NCI-H187 (cell line): ENCODE data around the gene ZNF526.

ENCODE experiments used
- DNase-seq, 2 experiments: peaks; one replicate each; lab custom pipeline; 2025; lab: John Stamatoyannopoulos, UW

ZNF526 gene

DNA sequence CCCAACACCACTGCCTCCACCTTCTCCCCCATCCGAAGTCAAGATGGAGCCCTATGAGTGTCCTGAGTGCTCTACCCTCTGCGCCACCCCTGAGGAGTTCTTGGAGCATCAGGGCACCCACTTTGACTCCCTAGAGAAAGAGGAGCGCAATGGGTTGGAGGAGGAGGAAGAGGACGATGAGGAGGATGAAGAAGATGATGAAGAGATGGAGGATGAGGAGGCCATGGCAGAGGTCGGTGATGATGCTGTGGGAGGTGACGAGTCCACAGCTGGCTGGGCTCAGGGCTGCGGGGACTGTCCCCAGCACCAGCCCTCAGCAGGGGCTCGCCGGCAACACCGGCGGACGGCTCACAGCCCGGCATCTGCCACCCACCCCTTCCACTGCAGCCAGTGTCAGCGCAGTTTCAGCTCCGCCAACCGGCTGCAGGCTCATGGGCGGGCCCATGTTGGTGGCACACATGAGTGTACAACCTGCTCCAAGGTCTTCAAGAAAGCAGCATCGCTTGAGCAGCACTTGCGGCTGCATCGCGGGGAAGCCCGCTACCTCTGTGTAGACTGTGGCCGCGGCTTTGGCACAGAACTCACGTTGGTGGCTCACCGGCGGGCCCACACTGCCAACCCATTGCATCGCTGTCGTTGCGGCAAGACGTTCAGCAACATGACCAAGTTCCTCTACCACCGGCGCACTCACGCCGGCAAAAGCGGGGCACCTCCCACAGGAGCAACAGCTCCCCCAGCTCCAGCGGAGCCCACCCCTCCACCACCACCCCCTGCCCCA, 5.0 kb downstream of the ZNF526 start:
- DNase-seq = no peak

DNA sequence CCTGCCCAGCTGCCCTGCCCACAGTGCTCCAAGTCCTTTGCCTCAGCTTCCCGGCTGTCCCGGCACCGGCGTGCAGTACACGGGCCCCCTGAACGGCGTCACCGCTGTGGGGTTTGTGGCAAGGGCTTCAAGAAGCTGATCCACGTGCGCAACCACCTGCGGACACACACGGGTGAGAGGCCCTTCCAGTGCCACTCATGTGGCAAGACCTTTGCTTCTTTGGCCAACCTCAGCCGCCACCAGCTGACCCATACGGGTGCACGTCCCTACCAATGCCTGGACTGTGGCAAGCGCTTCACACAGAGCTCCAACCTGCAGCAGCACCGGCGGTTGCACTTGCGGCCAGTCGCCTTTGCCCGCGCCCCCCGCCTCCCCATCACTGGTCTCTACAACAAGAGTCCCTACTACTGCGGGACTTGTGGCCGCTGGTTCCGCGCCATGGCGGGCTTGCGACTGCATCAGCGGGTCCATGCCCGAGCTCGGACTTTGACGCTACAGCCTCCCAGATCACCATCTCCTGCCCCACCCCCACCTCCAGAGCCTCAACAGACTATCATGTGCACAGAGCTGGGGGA, 5.7 kb downstream of the ZNF526 start:
- DNase-seq = no peak

DNA sequence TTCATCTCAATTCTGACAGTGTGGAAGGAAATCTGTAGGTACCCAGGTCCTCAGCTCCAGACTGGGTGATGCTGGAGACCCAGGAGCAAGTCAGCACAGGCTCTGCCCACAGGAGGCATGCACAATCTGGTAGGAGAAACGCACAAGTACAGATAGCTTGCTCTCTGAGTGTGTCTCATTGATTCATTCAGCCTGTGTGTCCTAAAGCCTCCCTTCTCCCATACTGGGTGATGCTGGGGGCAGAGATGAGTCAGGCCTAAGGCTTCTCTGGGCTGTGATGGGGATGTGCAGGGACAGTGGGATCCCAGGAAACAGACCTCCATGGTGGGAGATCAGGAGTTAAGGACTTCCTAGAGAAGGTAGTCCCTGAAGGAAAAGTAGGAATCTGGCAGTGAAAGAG, 6.8 kb downstream of the ZNF526 start:
- no peak for DNase-seq

DNA sequence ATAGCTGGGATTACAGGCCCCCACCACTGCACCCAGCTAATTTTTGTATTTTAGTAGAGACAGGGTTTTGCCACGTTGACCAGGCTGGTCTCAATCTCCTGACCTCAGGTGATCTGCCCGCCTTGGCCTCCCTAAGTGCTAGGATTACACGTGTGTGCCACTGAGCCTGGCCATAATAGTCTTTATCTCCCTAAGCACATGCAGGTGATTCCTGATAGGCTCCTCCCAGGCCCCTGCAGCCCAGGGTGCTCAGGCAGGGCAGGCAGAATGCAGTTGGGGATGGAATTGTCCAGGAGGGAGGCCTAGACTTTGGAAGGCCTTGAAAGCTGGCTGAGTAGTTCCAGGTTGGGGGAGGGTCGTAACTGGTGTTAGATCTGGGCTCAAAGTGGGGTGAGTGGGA, 8.5 kb downstream of the ZNF526 start:
- DNase-seq = no peak

DNA sequence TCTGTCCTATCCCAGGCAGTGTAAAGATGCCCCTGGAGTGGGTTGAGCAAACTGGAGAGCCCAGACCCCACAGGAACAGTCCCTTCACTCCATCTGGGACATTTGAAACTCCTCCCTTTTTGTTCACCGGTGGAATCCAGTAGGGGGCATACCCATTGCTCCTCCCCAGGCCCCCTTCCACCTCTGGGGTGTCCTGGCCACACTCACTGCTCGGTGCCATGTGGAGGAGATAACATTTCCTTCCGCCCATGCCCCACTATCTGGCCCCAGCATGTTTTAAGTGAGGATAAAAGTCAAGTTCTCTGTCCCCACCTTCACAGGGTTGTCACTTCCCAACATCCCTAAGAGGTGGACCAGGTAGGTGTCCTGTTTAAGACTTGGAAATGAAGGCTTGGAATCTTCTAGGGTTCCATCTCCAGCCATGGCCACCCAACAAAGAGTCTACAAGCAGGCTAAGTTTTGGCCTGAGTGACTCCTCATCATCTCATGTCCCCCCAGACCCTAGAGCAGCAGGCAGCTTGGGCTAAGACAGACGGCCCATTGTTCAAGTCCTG, 9.3 kb downstream of the ZNF526 start:
- DNase-seq = no peak

DNA sequence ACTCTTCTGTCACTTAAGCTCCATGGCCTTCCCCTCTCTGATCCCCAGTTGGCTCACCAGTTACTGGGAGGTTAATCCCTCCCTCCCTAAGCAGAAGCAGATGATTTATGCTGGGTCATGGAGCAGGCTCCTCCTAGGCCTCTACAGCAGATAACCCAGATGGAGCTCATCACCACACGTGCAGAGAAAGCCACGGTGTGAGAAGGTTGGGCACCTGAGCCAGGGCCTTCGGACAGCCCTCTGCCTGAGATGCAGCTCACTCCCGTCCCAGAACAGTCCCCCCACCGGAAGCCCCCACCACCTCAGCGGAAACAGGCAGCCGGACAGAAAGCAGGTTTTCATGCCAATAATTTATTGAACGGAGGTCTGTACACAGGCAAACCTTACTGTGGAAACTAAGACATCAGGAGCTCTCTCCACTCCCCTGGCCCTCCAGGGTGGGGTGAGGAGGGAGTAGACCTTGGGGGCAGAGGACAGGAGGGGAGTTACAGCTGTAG, 9.8 kb downstream of the ZNF526 start:
- no peak for DNase-seq

DNA sequence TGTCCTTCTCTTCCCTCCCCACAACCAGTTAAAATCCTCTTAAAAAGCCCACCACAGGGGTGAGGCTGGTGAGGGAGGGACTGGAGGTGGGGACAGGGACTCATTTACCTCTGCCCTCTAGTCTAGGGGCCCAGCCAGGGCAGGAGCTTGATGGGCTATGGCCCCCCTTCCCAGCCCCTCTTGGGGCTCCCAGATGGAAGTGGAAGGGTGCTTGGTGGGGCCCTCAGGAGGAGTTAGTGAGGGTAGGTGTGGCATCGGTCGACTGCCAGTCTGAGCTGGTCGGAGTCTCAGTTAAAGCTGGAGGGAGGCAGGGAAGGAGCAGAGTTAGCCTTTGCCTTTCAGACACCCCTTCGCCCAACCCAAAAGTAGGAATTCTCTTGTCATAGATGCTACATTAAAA, 10.5 kb downstream of the ZNF526 start:
- no peak for DNase-seq

DNA sequence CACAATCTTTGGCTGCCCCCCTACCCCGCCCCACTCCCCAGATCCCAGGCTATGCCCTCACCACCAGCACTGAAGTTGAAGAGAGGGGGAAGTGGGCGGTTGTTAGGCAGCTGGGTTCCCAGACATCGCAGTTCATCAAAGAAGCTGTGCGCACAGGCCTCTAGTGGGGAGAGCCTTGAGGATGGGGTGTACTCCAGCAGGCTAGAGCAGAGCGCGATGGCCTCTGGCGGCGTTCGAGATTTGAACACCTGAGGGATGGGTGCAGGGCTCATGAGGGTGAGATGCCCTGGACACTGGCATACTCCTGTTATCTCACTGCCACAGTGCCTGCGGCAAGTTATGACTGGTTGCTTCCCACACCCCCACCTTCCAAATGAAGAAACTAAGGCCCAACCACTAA, 12.3 kb downstream of the ZNF526 start:
- DNase-seq = no peak

DNA sequence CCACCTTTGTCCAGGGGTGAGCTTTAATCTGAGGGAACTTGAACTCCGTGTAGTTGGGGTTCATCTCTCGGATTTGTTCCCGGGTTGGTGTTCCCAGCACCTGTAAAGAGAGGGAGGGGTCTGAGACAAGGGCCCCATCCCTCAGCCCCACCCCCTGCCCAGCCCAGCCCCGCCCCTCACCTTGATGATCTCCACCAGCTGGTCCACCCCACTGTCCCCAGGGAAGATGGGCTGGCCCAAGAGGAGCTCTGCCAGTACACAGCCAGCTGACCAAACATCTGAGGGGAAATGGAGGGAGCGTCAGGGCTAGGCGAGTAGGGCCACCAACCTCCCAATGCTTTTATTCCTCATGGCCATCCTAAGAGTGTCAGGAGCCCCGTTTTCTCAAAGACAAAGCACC, 13.0 kb downstream of the ZNF526 start:
- DNase-seq = no peak

DNA sequence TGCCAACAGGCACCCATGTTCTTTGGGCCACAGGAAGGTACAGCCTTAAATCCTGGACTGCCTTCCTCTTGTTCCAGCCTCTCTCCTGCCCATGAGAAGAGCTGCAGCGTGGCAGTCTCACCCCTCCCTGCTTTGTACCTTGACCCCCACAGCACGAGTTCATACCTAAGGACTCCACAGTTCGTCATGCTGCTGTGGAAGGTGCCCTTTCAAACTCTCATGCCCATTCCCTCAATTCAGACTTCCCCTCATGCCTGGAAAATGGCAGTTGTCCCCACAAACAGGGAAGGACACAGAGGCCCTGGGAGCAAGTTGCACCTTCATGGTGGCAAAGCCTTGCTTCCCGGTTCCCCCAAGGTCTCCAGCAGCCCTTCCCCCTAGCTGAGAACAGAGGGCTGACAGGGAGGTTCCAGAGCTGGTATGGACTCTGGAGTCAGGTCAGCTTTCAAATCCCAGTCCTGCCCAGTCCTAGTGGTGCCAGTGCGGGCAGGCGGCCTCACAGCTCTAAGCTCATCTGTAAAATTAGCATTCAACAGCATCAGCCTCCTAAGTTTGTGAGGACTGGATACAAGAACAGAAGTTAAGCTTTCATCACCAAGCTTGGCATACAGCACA, 13.7 kb downstream of the ZNF526 start:
- DNase-seq = no peak

DNA sequence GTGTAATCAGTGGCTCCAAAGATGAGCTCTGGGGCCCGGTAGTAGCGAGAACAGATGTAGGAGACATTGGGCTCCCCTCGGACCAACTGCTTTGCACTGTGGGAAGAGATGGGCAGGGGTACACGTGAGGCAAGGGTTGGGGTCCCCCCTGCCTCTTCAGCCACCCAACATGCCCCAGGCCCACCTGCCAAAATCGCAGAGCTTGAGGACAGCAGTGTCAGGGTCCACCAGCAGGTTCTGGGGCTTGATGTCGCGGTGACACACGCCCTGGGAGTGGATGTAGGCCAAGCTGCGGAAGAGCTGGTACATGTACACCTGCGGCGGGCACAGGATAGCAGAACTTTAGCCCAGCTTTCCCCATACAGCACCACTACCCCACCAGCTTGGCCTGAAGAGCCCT, 14.3 kb downstream of the ZNF526 start:
- no peak for DNase-seq

DNA sequence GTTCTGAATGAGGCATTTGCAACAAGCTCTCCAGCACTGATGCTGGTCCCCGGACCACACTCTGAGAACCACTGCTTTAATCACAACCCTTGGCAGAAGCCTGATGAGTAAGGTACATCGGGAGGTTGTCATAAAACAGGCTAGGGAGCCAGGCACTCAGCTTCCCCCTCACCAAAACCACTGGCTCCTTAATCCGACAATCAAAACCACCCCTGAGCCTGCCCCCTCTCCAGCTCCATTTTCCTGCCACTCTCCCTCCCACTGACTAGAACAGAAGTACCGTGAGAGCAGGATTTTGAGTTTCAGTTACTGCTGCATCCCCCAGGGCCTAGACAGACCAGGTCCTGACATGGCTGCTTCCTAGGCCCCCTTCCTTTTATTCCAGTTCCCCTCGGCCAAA, 15.1 kb downstream of the ZNF526 start:
- no peak for DNase-seq

DNA sequence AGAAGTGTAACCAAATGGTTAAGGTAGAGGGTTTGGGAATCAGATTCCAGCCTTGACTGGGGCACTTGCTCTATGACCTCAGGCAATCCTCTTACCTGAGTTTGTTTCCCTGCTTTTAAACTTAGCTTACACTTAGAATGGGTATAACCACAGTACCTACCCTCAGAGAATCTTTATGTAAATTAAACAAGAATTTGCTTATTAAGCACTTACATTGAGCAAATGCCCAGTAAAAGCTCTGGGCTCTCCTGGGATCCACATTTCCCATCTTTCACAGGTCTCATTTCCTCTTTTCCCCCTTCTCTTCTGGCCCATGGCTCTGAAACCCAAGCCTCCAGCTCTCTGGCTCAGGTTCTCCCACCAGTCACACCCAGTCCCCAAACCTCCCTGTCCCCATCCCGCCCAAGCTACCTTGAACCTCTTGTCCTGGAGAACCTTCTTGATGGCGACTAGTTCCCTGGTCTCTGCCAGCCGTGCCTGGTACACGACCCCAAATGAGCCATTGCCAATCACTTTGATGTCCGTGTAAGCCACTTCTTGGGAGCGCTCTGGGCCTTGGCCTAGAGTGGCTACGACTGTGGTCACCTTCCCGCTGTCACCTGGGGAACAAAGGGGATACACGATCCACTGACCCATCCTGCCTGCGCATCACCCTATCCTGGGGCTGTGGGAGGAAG, 19.6 kb downstream of the ZNF526 start:
- no peak for DNase-seq

DNA sequence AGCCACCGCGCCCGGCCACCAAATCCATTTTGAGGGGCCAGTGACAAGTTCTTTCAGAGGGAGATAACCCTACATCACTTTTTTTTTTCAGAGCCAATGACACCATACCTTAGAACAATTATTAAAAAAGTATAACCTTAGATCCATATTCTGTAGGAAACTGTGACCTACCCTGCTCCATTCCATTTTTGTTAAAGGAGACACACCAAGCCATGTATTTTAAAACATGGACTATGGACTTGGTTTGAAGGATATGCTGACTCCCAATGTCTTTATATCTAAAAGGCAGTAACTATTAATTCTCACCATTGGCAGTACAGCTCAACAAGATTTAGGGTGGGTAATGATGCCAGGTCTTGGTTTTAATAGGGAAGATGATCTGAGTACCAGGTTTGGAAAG, 21.2 kb downstream of the ZNF526 start:
- no peak for DNase-seq

DNA sequence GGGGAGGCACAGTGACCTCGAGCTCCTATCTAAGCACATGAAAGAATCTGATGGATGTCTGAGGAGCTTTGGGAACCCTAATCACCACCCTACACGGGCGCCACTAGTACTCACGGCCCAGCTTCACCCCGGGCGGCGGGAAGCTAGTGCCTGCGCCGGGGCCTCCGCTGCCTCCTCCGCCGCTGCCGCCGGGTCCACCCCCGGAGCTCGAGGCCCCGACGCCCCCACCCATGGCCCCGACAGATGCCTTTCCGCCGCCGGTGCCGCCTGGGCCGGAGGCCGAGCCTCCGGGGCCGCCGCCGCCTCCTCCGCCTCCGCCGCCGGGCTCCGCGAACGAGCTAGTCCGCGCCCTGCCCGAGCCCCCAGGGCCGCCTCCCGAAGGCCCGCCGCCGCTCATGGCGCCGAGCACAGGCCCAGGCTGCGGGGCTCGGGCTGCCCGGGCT, 22.0 kb downstream of the ZNF526 start:
- DNase-seq = no peak

DNA sequence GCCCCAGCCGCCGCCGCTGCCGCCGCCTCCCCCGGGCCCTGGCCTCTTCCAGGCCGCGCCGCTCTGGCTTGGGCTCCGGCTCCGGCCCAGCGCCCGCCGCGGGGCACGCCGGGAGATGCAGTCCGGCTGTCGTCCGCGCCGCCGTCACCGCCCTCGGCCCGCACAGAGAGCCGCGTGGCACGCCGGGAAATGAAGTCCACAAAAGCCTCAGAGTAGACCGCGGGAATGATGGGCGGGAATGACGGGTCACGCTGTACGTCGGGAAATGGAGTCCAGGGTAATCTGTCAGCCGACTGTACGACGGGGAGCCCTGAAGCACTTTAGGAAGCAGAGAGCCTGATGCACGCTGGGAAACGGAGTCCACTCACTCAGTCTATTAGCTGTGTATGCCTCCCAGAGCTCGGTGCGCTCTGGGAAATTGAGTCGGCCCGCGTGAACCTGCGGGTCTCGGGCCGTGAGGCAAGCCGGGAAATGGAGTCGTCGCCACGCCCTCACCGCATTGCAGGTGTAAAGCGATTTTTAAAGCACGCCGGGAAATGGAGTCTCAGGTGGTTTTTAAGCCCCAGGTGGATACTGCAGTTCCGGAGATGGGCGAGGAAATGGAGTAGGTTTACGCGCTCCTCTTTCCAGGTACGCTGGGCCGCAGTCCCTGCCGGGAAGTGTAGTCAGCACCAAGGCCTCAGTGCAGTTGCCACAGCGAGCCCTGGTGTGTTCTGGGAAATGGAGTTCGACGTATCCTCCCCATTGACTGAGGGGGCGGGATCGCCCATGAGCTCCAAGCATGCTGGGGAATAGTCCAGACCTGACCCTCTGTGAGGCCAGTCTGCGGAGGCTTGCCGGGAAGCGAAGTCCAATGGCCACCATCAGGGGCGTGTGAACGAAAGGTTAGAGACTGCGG, 22.6 kb downstream of the ZNF526 start, which contains the start of gene GSK3A:
GSK3A (minus strand) TSS at position 91 of the 898 bp plus-strand sequence. CDS start 137 bp downstream, outside the sequence.
- DNase-seq = peak; percentile 100

DNA sequence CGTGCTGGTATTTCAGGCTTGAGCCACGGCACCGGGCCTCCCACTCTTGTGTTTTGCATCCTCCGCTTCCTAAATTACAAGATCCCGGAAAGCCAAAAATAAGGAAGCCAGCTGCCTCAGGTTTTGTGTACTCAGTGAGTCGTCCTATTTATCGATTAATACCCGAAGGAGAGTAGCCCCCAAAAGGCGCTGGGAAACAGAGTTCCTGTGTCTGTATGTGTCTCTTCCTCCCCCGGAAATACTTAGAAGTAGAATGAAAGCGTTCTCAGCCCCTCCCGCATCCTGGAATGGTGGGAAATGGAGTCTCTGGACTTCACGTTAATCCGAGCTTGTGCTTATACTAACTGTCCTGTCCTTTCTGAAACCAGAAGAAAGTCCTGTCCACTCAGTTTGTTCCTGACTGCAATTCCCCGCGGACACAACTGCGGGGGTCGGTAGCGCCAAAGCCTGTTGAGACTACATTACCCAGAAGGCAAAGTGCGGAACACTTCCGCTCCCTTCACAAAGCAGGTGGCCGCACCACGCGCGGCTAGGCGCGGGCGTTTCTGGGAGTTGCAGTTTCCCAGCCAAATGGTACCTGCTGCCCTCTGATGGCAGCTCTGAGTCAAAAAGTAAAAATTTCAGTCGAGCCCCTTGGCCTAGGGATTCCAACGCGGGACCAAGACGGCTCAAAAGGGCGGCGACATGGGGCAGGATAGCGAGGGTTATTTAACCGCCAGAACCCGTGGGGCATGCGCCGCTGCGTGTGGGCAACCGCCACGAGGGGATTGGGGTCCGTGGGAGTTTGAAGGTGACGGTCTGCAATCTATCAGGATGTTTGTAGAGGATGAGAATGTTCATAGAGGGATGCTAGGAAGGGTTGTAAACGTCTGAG, 24.5 kb downstream of the ZNF526 start:
- DNase-seq = peak; percentile 88 to 90

DNA sequence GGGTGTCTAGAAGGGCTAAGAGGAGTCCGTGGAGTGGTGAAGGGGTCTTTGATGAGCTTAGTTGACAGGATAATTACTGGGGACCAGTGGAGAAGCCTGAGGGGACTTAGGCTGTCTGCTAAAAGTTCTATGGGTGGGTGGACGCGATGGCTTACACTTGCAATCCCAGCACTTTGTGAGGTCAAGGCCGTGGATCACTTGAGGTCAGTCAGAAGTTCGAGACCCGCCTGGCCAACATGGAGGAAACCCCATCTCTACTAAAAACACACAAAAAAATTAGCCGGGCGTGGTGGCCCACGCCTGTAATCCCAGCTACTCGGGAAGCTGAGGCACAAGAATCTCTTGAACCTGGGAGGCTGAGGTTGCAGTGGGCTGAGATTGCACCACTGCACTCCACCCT, 25.1 kb downstream of the ZNF526 start:
- DNase-seq = no peak

DNA sequence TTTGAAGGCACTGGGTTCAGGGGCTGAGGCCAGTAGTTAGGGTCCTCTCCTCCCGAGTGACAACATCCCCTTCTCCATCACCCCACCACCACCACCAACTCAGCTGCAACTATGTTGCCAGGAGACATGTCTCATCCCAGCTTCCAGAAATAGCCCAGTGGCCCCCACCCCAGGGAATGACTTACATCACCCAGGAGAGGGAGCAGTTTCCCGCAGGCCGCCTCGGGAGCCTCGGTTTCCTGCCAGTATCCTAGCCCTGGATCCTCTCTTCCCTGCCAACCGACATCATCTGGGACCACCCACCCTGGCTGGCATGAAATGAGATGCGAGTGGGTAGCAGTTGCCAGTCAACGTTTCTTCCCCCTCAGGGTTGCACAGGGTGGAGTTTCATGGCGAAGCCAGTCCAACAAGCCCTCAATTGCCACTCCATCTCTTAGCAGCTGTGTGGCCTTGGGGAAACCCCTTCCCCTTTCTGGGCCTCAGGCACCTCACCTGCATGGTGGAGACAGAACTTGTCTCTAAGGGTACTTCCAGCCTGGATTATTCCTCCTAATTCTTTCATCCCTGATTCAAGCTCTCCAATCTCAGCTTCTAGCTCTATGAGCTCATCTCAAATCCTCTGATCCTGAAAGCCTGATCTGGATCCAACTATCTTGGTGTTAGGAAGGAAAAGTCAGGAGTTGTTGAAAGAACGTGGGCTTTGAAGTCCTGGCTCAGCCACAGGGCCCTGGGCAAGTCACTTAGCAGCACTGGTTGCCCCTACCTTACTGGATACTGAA, 26.2 kb downstream of the ZNF526 start:
- DNase-seq = no peak
